ENCODE results near the gene GUCA1C.
A peak's percentile ranks its signal among the peaks of the same experiment; 100 is the strongest.

The GUCA1C gene
- long read RNA-seq, donor 1: 0 reads
- long read RNA-seq, donor 2: 0 reads
- long read RNA-seq, donor 3: 0 reads
- long read RNA-seq, donor 4, partial matches to known transcripts: 0 of 1 reads
- long read RNA-seq, donor 4, other reads (novel, unspliced or antisense): 0 of 1 reads
- long read RNA-seq, donor 5: 0 reads
- long read RNA-seq, donor 6: 0 reads
- long read RNA-seq, donor 7: 0 reads
- long read RNA-seq, donor 8: 0 reads

DNA sequence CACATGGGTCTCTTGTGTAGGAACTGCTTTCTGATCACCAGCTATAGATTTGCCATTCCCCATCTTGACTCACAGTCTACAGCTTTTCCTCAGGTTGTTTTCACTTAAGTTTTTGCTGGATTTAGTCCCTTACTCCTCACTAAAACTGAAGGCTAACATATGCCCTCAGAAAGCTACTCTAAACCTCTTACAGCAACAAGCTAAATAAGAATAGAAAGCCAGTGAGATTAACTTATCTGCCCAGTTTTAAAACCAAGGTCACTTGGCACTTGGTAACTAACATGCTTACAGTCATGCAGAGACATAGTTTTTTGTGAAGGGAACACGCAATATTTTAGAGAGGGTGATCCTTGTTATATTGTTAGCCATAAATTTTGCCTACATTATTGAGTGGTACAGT is at the start of gene GUCA1C:
GUCA1C (minus strand) TSS at position 180 of the 400 bp plus-strand sequence; CDS start at position 63, 117 bp downstream.
- DNase-seq: no peak

- DNase-seq: no peak
Measured at GRCh38 chr3:108998436-108998835, 44.8 kb upstream of the GUCA1C start.

- DNase-seq: no peak
Measured at GRCh38 chr3:108985844-108986243, 32.2 kb upstream of the GUCA1C start.

- no peak for DNase-seq
Measured at GRCh38 chr3:108983051-108983450, 29.4 kb upstream of the GUCA1C start.

- DNase-seq: no peak
Measured at GRCh38 chr3:108976058-108976457, 22.4 kb upstream of the GUCA1C start.

GRCh38 chr3:108973019-108973418 is 19.3 kb upstream of the GUCA1C start:
- no peak for DNase-seq

DNA sequence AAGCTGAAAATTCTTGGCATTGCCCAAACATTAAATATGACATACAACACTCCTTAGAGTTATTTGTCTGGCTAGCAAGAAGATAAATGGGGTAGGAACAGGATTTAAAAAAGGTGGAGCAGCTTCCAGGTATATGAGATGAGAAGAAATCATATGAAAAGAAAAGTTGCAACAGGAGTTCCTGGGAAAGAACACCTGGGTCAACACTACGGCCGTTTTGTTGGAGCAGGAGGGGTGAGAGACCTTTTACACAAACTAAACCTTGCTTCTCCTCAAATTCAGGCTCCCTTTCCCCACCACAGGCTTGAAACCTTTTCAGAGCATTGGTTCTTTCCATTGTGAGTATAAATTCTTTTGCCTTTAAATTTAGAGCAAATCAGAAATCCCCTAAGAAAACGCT is 18.8 kb upstream of the GUCA1C start:
- no peak for DNase-seq

DNA sequence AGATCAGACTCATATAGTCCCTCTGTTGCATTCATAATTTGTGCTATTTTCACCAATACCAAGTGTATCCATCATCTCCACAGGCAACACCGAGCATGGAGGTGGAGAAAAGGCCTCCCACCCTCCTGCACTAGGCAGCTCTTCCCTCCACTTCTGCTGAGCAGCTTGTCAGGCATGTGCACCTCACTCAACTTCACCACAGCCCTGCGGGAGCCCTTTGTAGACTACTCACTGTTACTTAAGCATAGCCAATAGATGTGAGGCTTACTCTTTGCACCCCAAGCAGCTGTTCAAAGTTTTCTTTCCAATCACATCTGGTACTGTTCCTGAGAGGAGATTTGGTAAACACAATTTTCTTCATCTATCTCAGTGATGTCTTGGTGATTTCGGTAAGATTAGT is 16.9 kb upstream of the GUCA1C start:
- no peak for DNase-seq

- DNase-seq: no peak
Measured at GRCh38 chr3:108966773-108967172, 13.1 kb upstream of the GUCA1C start.

DNA sequence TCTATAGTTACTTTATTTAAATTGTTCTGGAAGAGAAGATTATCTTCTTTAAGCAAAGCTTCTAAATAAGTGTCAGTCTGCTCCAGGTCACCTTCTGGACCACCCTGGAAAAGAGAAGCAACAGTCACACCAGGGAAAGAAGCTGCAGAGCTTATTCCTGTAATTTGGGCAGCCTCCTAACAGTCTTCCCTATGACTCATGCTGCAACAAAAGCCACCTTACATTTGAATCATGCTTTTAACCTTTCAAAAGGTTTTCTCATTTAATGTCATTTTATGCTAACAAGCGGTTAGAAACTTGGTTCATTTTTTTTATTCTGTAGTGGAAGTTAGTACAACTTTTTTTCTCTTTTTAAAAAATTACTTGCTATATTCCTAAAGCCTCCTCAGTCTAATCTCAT is 5.3 kb upstream of the GUCA1C start:
- DNase-seq: no peak

- no peak for DNase-seq
Measured at GRCh38 chr3:108953210-108953609, 469 bp downstream of the GUCA1C start.

GRCh38 chr3:108951820-108952501 is 1.7 kb downstream of the GUCA1C start:
- no peak for DNase-seq

DNA sequence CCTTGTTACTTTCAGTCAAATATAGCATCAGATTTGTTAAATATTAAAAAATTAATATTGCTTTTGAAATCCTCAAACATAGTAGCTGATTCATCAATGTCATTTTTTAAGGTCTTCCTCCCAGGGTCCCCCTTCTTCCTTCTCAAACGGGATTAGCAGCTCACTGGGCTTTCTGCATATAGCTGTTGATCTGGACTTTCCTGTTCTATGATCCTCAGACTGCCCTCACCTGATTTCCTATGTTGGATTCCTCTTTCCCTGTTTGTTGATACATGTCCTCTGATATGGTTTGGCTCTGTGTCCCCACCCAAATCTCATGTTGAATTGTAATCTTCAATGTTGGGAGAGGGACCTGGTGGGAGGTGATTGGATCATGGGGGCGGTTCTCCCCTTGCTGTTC is 5.8 kb downstream of the GUCA1C start:
- DNase-seq: no peak

DNA sequence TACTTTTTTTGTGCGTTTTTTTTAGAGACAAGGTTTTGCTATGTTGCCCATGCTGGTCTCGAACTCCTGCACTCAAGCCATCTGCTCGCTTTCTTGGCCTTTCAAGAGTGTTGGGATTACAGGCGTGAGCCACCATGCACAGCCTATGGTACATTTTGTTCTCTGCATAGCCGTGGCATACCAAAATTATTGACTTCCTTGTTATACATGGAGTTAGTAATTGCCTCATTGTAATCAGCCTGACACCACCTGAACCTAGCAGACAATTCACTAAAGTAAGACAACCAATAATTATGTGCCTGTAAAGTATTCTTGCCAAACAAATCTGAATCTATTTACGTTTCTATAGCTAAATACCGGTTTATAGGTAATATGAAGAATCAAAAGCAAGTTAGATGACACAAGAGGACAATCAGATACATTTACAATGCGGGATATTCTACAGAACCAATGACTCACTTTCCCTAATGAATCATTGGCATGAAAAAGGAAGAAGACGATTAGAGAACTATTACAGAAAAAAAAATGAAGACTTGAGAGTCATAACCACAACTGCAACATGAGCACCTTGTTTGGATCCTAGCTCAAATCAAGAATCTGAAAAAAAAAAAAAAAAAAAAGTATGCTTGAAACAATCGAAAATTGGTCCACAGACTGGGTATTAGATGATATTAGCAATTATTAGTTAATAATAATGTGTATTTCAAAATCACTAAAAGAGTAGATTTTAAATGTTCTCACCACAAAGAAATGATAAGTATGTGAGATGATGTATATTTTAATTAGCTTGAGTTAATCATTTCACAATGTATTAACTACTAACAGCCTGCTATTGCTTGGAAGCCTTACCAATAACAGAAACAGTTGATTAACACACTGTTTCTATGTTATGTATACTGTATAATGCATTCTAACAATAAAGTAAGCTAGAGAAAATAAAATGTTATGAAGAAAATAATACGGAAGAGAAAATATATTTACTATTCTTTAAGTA is 7.1 kb downstream of the GUCA1C start:
- DNase-seq: no peak

- DNase-seq: no peak
Measured at GRCh38 chr3:108940568-108941263, 13.0 kb downstream of the GUCA1C start.

DNA sequence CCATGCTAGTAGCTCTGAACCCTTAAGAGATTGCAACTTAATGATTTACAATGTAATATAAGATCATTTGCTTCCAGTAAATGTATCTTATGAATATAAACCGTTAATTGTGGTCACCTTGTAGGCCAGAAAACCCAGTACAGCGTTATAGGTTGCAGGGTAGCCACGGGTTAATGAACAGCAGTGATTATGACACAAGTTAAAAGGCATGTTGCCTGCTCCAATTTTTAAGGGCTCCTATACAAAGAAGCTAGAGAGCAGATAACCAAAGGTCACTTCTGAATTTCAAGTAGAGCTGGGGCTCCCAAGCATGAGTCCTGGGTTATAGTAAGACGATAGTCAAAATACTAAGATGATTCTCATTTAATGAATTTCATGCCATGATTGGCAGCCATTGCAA is 13.5 kb downstream of the GUCA1C start:
- no peak for DNase-seq

- DNase-seq: no peak
Measured at GRCh38 chr3:108936924-108937689, 16.6 kb downstream of the GUCA1C start.

- DNase-seq: no peak
Measured at GRCh38 chr3:108931035-108931434, 22.6 kb downstream of the GUCA1C start.

DNA sequence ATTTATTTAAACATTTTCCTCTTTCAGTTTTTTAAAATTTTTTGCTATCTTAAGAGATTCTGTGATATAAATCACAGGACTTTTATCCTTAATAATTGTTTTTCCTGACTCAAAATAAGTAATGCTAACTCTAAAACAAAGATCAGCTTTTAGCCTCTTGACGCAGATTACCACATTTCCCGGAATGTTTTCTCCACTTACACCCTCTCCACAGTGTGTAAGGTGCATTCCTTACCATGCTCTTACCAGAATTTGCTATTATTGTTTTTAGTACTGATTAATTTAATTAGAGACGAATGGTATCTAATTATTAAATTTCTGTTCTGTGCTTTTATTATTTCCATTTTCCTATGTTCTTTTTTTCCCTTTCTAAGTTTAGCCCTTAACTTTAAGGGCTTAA is 34.8 kb downstream of the GUCA1C start:
- DNase-seq: no peak

DNA sequence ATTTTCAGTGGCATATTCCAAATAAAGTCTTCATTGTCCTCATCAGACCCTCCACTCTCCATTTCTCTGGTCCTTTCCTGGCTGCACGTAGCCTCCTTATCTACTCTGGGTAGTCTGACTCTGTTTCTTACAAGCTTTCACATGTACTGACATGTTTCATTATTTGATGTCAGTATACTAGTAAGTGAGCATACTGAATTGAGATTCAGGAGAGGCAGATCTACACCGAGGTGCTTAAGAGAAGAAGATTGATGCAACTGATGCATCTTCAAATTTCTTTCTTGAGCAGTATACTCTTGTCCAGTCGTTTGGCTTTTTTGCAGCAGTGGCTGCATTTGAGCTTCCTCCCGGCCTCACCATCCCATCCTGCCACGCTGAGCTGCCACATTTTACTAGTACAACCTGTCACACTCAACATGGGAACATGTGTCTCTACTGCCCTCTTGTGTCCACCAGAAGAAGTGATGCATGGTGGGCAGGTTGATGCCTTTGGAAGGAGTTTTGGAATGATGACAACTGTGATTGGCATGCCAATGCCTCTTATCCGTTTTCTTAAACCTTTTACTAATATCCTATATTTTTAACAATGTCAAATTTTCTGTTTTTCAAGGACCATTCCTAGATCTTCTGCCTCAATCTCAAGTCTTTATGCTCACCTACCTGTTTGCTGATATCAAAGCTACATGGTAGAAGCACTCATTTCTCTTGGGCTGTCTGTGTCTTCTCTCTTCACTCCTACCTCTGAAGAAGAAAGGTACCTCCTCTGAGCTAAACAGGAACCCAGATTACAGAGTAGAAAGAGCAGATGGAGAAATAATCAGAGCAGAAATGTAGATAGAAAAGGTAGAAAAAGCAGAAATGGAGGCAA is 38.7 kb downstream of the GUCA1C start:
- DNase-seq: peak; percentile 45

DNA sequence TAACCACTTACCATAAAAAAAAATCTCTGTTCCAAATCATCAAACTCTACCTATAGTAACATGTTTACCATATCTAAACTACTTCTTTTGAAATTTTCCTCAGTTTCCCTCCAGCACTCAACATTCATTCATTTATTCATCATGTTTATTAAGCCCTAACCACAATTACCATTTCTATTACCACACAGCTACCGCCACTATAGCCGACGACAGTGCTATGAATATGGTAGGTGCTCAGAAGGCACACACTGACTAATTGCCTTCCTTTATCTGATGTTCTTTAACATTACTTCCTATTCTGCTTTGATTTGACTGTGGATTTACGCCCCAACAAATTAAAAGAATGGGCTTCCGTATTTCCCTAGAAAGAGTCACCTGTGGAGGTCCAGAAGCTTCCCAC is 43.9 kb downstream of the GUCA1C start:
- no peak for DNase-seq
